GM12878 (cell line): Measurements from ENCODE around the gene DDX23. TPM values are rescaled to one million over a fixed set of nuclear protein-coding genes. Genes with fewer than 3 reads are reported as not detected.

ENCODE experiments used
- ATAC-seq: fragments of 200-7000 bp; cut with Tn5 transposase; 3 replicates; pipeline ENCODE4 v1.9.1; 2020; ENCODE audit warnings: mild to moderate bottlenecking, moderate library complexity
- BruUV-seq: library from RNA; stranded (reverse); fragments of 400-500 nt; replicated peaks from 2 replicates; lab custom pipeline; 2021; lab: Mats Ljungman, UMichigan
- CTCF ChIA-PET: fragments of 300-600 bp; sonication (Branson Sonifier 250); formaldehyde crosslinking; extraction: SDS; loops from one replicate; lab custom pipeline; 2021; ENCODE audit warnings: inconsistent platforms; lab: Yijun Ruan, JAX
- POLR2A ChIA-PET: fragments of 350-600 bp; formaldehyde crosslinking; extraction: SDS; loops from one replicate; lab custom pipeline; 2021; ENCODE audit warnings: inconsistent platforms; lab: Charles Lee
- RAD21 ChIA-PET: fragments of 300-600 bp; sonication (Branson Sonifier 250); formaldehyde crosslinking; loops from one replicate; lab custom pipeline; 2023; ENCODE audit warnings: antibody characterized with exemption; ENCODE audit not compliant: unreplicated experiment; lab: Charles Lee
- SMC1A ChIA-PET: fragments of 300-600 bp; sonication (Branson Sonifier 250); formaldehyde crosslinking; loops from one replicate; lab custom pipeline; 2023; ENCODE audit not compliant: unreplicated experiment, uncharacterized antibody; lab: Charles Lee
- DNase-seq: peaks from one replicate; pipeline ENCODE4 v3.0.0-alpha.2; 2011; ENCODE audit warnings: low read depth, low spot score
- FAIRE-seq: peaks from 3 replicates; lab custom pipeline; 2011; peaks lifted over from hg19 to GRCh38; lab: Jason Lieb, UNC
- H2AFZ ChIP-seq: 2 replicates; pipeline ENCODE4 v1.6.0; 2011; ENCODE audit warnings: low read depth, low read length, control low read depth; ENCODE audit not compliant: control insufficient read depth
- H3K27ac ChIP-seq: 2 replicates; pipeline ENCODE4 v1.5.1; 2011; ENCODE audit warnings: control low read depth; ENCODE audit not compliant: control insufficient read depth, insufficient read depth
- H3K27me3 ChIP-seq, 2 experiments: replicated peaks in 1 of 2; 2 replicates each; pipeline versions ENCODE4 v1.6.0 to v1.6.1; 2011; ENCODE audit warnings: low read length in 1 of 2; ENCODE audit not compliant: control insufficient read depth in 2 of 2, insufficient read depth in 2 of 2
- H3K36me3 ChIP-seq, 2 experiments: 2 replicates each; pipeline ENCODE4 v1.5.1; 2011; ENCODE audit warnings: low read length in 1 of 2; ENCODE audit not compliant: control insufficient read depth in 2 of 2, insufficient read depth in 2 of 2
- H3K4me1 ChIP-seq: 2 replicates; pipeline ENCODE4 v1.6.1; 2011; ENCODE audit warnings: mild to moderate bottlenecking, low read length, moderate library complexity, mixed read lengths; ENCODE audit not compliant: control insufficient read depth, insufficient read depth
- H3K4me2 ChIP-seq: 2 replicates; pipeline ENCODE4 v1.6.0; 2011; ENCODE audit warnings: control low read depth; ENCODE audit not compliant: control insufficient read depth, insufficient read depth
- H3K4me3 ChIP-seq: fragments of 200-600 bp; sonication (generic); 2 replicates; pipeline ENCODE4 v1.5.1; 2016
- H3K79me2 ChIP-seq: 2 replicates; pipeline ENCODE4 v1.6.0; 2011; ENCODE audit warnings: low read length; ENCODE audit not compliant: control insufficient read depth, insufficient read depth
- H3K9ac ChIP-seq: 2 replicates; pipeline ENCODE4 v1.8.0; 2011; ENCODE audit warnings: low read length, control low read depth, mixed read lengths; ENCODE audit not compliant: control insufficient read depth, insufficient read depth
- H3K9me3 ChIP-seq: replicated peaks from 3 replicates; pipeline ENCODE4 v1.5.1; 2011; ENCODE audit warnings: mild to moderate bottlenecking, low read length; ENCODE audit not compliant: control insufficient read depth, insufficient read depth
- H4K20me1 ChIP-seq: 2 replicates; pipeline ENCODE4 v1.6.0; 2011; ENCODE audit not compliant: control insufficient read depth, insufficient read depth
- ATF7 ChIP-seq: fragments of 450-650 bp; IDR thresholded peaks from 2 replicates; pipeline ENCODE4 v1.6.1; 2016; ENCODE audit warnings: low read depth, mild to moderate bottlenecking
- BCL3 ChIP-seq: IDR thresholded peaks from 2 replicates; pipeline ENCODE4 v1.6.1; 2011; ENCODE audit warnings: borderline replicate concordance, low read depth, mild to moderate bottlenecking, moderate library complexity, low read length; ENCODE audit not compliant: insufficient read depth, poor library complexity, severe bottlenecking
- CHD2 ChIP-seq: IDR thresholded peaks from 2 replicates; pipeline ENCODE4 v1.6.1; 2011; ENCODE audit warnings: low read depth, low read length, improper control_type of control experiment, borderline replicate concordance
- CTCF ChIP-seq, 3 experiments: IDR thresholded peaks in 2 of 3; conservative IDR thresholded peaks in 1 of 3; 2 replicates each; pipeline ENCODE4 v1.5.1; 2011; ENCODE audit warnings: low read depth in 3 of 3, low read length in 3 of 3, mild to moderate bottlenecking in 3 of 3, control low read depth in 2 of 3, moderate library complexity in 2 of 3, inconsistent platforms in 1 of 3, mixed read lengths in 1 of 3; ENCODE audit not compliant: control insufficient read depth in 2 of 3, insufficient read depth in 1 of 3; ENCODE audit errors: extremely low read depth in 1 of 3
- IKZF2 ChIP-seq, 2 experiments: fragments of 450-650 bp; IDR thresholded peaks; 2 replicates each; pipeline ENCODE4 v1.6.1; 2017; ENCODE audit warnings: mild to moderate bottlenecking in 2 of 2, moderate library complexity in 2 of 2
- KLF5 ChIP-seq: fragments of 450-650 bp; IDR thresholded peaks from 2 replicates; pipeline ENCODE4 v1.6.1; 2014; ENCODE audit warnings: mild to moderate bottlenecking; ENCODE audit not compliant: partially characterized antibody
- NFYA ChIP-seq: IDR thresholded peaks from 2 replicates; pipeline ENCODE4 v1.6.1; 2011; ENCODE audit warnings: low read depth, mild to moderate bottlenecking, low read length, improper control_type of control experiment, borderline replicate concordance
- NR2C1 ChIP-seq: fragments of 450-650 bp; IDR thresholded peaks from 2 replicates; pipeline ENCODE4 v1.6.1; 2017; ENCODE audit warnings: antibody characterized with exemption, mild to moderate bottlenecking, moderate library complexity
- NRF1 ChIP-seq: conservative IDR thresholded peaks from 2 replicates; pipeline ENCODE4 v1.6.1; 2011; ENCODE audit warnings: mild to moderate bottlenecking, low read depth, low read length, improper control_type of control experiment
- RB1 ChIP-seq: fragments of 450-650 bp; formaldehyde crosslinking; IDR thresholded peaks from 2 replicates; pipeline ENCODE4 v1.6.1; 2017; ENCODE audit warnings: mild to moderate bottlenecking, borderline replicate concordance
- SMARCA5 ChIP-seq: fragments of 450-650 bp; IDR thresholded peaks from 2 replicates; pipeline ENCODE4 v1.6.1; 2017; ENCODE audit warnings: mild to moderate bottlenecking
- SMC3 ChIP-seq: IDR thresholded peaks from 2 replicates; pipeline ENCODE4 v1.6.1; 2011; ENCODE audit warnings: low read length, improper control_type of control experiment, borderline replicate concordance
- SRF ChIP-seq, 2 experiments: IDR thresholded peaks; 2 replicates each; pipeline ENCODE4 v1.6.1; 2011; ENCODE audit warnings: low read depth in 2 of 2, low read length in 2 of 2, mild to moderate bottlenecking in 1 of 2, moderate library complexity in 1 of 2
- TCF12 ChIP-seq: IDR thresholded peaks from 2 replicates; pipeline ENCODE4 v1.6.1; 2011; ENCODE audit warnings: low read depth, mild to moderate bottlenecking, low read length
- YY1 ChIP-seq: IDR thresholded peaks from 2 replicates; pipeline ENCODE4 v1.6.1; 2011; ENCODE audit warnings: low read depth, mild to moderate bottlenecking, low read length
- ZNF384 ChIP-seq: IDR thresholded peaks from 2 replicates; pipeline ENCODE4 v1.6.1; 2012; ENCODE audit warnings: low read depth, mild to moderate bottlenecking, low read length, improper control_type of control experiment, borderline replicate concordance
- WGBS: methylation state at CpG from one replicate; pipeline ENCODE4 v1.1.6; 2016; ENCODE audit warnings: low lambda C conversion rate; ENCODE audit not compliant: insufficient replicate concordance, insufficient coverage; ENCODE audit errors: missing lambda C conversion rate; 5-methylcytosine and 5-hydroxymethylcytosine counted together
- in situ Hi-C: fragments of 300-500 bp; cut with MboI; formaldehyde crosslinking; loops from 9 replicates; pipeline ENCODE4 v1.14.3; 2018; ENCODE audit warnings: mixed read lengths
- intact Hi-C: fragments of 100-400 bp; cut with micrococcal nuclease; formaldehyde crosslinking; loops from one replicate; pipeline ENCODE4 v1.14.2; 2022; ENCODE audit not compliant: unreplicated experiment
- polyA plus RNA-seq, 11 experiments: library from polyadenylated mRNA; depleted of rRNA in 4 of 11; unstranded in 6 of 11; stranded (reverse) in 5 of 11; fragments of >200 nt; fragmentation: Nextera tagmentation in 4 of 11; fragmentation: Illumina TruSeq in 1 of 11; extraction: Ambion mirVana in 4 of 11; extraction: Trizol in 1 of 11; gene quantifications; 1 replicate in 1 of 11; 2 replicates in 10 of 11; pipeline versions ENCODE4 v1.2.1 to v1.2.3, GENCODE V29; 2011 to 2016; ENCODE audit warnings: inconsistent platforms in 2 of 11, missing spikeins in 2 of 11, low read depth in 1 of 11
- total RNA-seq, 4 experiments: library from RNA; depleted of rRNA in 3 of 4; stranded (reverse); fragments of >200 nt in 3 of 4; fragmentation: Illumina TruSeq in 1 of 4; extraction: Trizol in 1 of 4; gene quantifications; 2 replicates each; pipeline versions ENCODE4 v1.2.1 to v1.2.3, GENCODE V29; 2013 to 2021
- TF ChIP-seq, protein P1 (sequence below): fragments of 450-650 bp; IDR thresholded peaks from 2 replicates; pipeline ENCODE4 v1.6.1; 2017; ENCODE audit warnings: antibody characterized with exemption, mild to moderate bottlenecking, moderate library complexity

DDX23 gene
- total and polyA plus RNA-seq, 10 of the 15 experiments (the other 5 are each of a cell fraction or from before 2014, with no cell fraction given), result 25.8 to 107 (median 77.4) TPM

- TF ChIP-seq TCF12, result no peak
- TF ChIP-seq KLF5, result no peak
- TF ChIP-seq CTCF (IDR thresholded peaks at IDR 0.05 in 2 of 3, conservative IDR thresholded peaks at IDR 0.05 in 1 of 3; ENCODE audit: control insufficient read depth in 2 of 3, extremely low read depth in 1 of 3, insufficient read depth in 1 of 3, low read depth in 3 of 3, low read length in 3 of 3), result no peak
Observed at GRCh38 chr12:48869191-48869590, 17.2 kb upstream of the DDX23 start (continued).

- Histone ChIP-seq H3K79me2 (peaks cover 6% of the 10 kb centered on the region), H3K4me3 (no peak overlapping the region), H3K36me3 (no peaks in the 10 kb centered on the region), H4K20me1 (no peaks in the 10 kb centered on the region), H3K27ac (no peak overlapping the region), H3K27me3 (no peaks in the 10 kb centered on the region), H2AFZ (no peak overlapping the region), H3K4me1 (peaks cover 12% of the 10 kb centered on the region), H3K9ac (no peak overlapping the region), H3K9me3 (no peaks in the 10 kb centered on the region), H3K4me2 (no peak overlapping the region)
- POLR2A ChIA-PET, result interaction anchor here (0.6 to 2.0 kb wide), 5 partner anchors 11 to 41 kb away, joined by 3 to 7 read pairs (median 5); no protein-coding TSS in a partner anchor
- CTCF ChIA-PET, result interaction anchor here (0.9 to 9.9 kb wide), 6 partner anchors 15 to 128 kb away, joined by 3 to 135 read pairs (median 4); partner anchors contain the start of genes DDX23 and WNT1
- SMC1A ChIA-PET, result interaction anchor here (1.0 to 10.6 kb wide), 6 partner anchors 11 to 35 kb away, joined by 3 to 79 read pairs (median 4); partner anchors contain the start of gene DDX23
- DNase-seq, result no peak
- 87% methylated on average over 1 of the region's 2 CpGs for WGBS
- RAD21 ChIA-PET, result interaction anchor here (0.9 to 1.8 kb wide), 2 partner anchors 8 to 15 kb away, joined by 4 to 7 read pairs; no protein-coding TSS in a partner anchor
- BruUV-seq, result no TSS peak
- intact Hi-C loops, result no loop called here
- in situ Hi-C loops, result no loop called here
- no peak for FAIRE-seq
- ATAC-seq, result no peak
- TF ChIP-seq NR2C1, result no peak
- no peak for TF ChIP-seq NFYA
- no peak for TF ChIP-seq ZNF384
- TF ChIP-seq IKZF2 (IDR thresholded peaks at IDR 0.05), result no peak
- TF ChIP-seq RB1, result no peak
- TF ChIP-seq SMC3, result no peak
- no peak for TF ChIP-seq BCL3
- no peak for TF ChIP-seq SMARCA5
- no peak for TF ChIP-seq NRF1
- no peak for TF ChIP-seq YY1
- TF ChIP-seq, protein P1, sequence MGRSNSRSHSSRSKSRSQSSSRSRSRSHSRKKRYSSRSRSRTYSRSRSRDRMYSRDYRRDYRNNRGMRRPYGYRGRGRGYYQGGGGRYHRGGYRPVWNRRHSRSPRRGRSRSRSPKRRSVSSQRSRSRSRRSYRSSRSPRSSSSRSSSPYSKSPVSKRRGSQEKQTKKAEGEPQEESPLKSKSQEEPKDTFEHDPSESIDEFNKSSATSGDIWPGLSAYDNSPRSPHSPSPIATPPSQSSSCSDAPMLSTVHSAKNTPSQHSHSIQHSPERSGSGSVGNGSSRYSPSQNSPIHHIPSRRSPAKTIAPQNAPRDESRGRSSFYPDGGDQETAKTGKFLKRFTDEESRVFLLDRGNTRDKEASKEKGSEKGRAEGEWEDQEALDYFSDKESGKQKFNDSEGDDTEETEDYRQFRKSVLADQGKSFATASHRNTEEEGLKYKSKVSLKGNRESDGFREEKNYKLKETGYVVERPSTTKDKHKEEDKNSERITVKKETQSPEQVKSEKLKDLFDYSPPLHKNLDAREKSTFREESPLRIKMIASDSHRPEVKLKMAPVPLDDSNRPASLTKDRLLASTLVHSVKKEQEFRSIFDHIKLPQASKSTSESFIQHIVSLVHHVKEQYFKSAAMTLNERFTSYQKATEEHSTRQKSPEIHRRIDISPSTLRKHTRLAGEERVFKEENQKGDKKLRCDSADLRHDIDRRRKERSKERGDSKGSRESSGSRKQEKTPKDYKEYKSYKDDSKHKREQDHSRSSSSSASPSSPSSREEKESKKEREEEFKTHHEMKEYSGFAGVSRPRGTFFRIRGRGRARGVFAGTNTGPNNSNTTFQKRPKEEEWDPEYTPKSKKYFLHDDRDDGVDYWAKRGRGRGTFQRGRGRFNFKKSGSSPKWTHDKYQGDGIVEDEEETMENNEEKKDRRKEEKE, result no peak
- TF ChIP-seq SRF (IDR thresholded peaks at IDR 0.05; ENCODE audit: low read depth in 2 of 2, low read length in 2 of 2), result no peak
- TF ChIP-seq CHD2, result no peak
- TF ChIP-seq ATF7, result no peak
Observed at GRCh38 chr12:48868451-48868850, 16.5 kb upstream of the DDX23 start.
